Measurements from ENCODE around the gene NUP133. TPM values are rescaled to one million over a fixed set of nuclear protein-coding genes. Genes with fewer than 3 reads are reported as not detected.

NUP133 gene
- total RNA-seq, 1 experiment from 2014 or later = 67.8 TPM

GRCh38 chr1:229507951-229508822 lies at the start of gene NUP133 (continued):
- no peak for TF ChIP-seq AFF4 (CRISPR knock-in tag; IDR thresholded peaks at IDR 0.05; ENCODE audit: borderline replicate concordance)
- no peak for TF ChIP-seq TP53 (CRISPR knock-in tag; IDR thresholded peaks at IDR 0.05)
- no peak for TF ChIP-seq USF2 (CRISPR knock-in tag; IDR thresholded peaks at IDR 0.05)
- peak; percentile 72; the same call in 1 of the 2 replicates for TF ChIP-seq MAX (CRISPR knock-in tag; IDR thresholded peaks at IDR 0.05)
- TF ChIP-seq OVOL2 (CRISPR knock-in tag; IDR thresholded peaks at IDR 0.05; ENCODE audit: borderline replicate concordance) = no peak
- TF ChIP-seq E2F5 (CRISPR knock-in tag; IDR thresholded peaks at IDR 0.05) = peak; percentile 92
- peak; percentile 96 for TF ChIP-seq FOXK1 (CRISPR knock-in tag; IDR thresholded peaks at IDR 0.05)
- peak; percentile 76; the same call in 1 of the 2 replicates for TF ChIP-seq ZNF232 (CRISPR knock-in tag; IDR thresholded peaks at IDR 0.05)
- TF ChIP-seq TCF7 (CRISPR knock-in tag; IDR thresholded peaks at IDR 0.05; ENCODE audit: low read depth) = no peak
- TF ChIP-seq ZNF263 (CRISPR knock-in tag; IDR thresholded peaks at IDR 0.05; ENCODE audit: low read depth) = no peak
- TF ChIP-seq CDX4 (CRISPR knock-in tag; IDR thresholded peaks at IDR 0.05; ENCODE audit: borderline replicate concordance) = no peak

- peak overlapping the region; percentile 81 for H3K4me3 Mint-ChIP-seq
- no peak for DNase-seq (ENCODE audit: low spot score)
- H3K27me3 Mint-ChIP-seq (ENCODE audit: low read depth) = peaks cover 7% of the 10 kb centered on the region; the same call in 1 of the 2 replicates
- no peaks in the 10 kb centered on the region for H3K36me3 Mint-ChIP-seq
- peaks cover 36% of the 10 kb centered on the region for H3K4me1 Mint-ChIP-seq
- H3K9me3 Mint-ChIP-seq = no peaks in the 10 kb centered on the region
- no peak for ATAC-seq
- no peak overlapping the region for H3K27ac Mint-ChIP-seq
- POLR2A ChIA-PET = no interaction called here
- CTCF ChIA-PET = no interaction called here
- TF ChIP-seq ZNF138 (CRISPR knock-in tag; conservative IDR thresholded peaks at IDR 0.05) = no peak
- TF ChIP-seq ZNF423 (CRISPR knock-in tag; IDR thresholded peaks at IDR 0.05) = no peak
- no peak for TF ChIP-seq PRDM15 (CRISPR knock-in tag; IDR thresholded peaks at IDR 0.05)
- no peak for TF ChIP-seq MXD4 (CRISPR knock-in tag; IDR thresholded peaks at IDR 0.05; ENCODE audit: borderline replicate concordance)
- no peak for TF ChIP-seq PRRX2 (CRISPR knock-in tag; IDR thresholded peaks at IDR 0.05)
- no peak for TF ChIP-seq ATF1 (CRISPR knock-in tag; IDR thresholded peaks at IDR 0.05)
- no peak for TF ChIP-seq USF1 (CRISPR knock-in tag; IDR thresholded peaks at IDR 0.05)
- no peak for TF ChIP-seq ZNF317 (CRISPR knock-in tag; IDR thresholded peaks at IDR 0.05; ENCODE audit: borderline replicate concordance, low read depth)
- TF ChIP-seq FOXK1 (CRISPR knock-in tag; IDR thresholded peaks at IDR 0.05) = no peak
- TF ChIP-seq ATF3 (CRISPR knock-in tag; conservative IDR thresholded peaks at IDR 0.05) = no peak
- TF ChIP-seq CDX4 (CRISPR knock-in tag; IDR thresholded peaks at IDR 0.05; ENCODE audit: borderline replicate concordance) = no peak
- no peak for TF ChIP-seq NR3C1 (CRISPR knock-in tag; conservative IDR thresholded peaks at IDR 0.05; ENCODE audit: low read depth)
These were observed 49.2 kb upstream of the NUP133 start for GRCh38 chr1:229557200-229557850.
